Iris pigment epithelial cell (primary cell): Measurements from ENCODE around the gene ITPR2.

Source experiments
- DNase-seq: peaks from one replicate; pipeline ENCODE4 v3.0.0-alpha.2; 2011; ENCODE audit warnings: low read depth

Gene ITPR2

DNA sequence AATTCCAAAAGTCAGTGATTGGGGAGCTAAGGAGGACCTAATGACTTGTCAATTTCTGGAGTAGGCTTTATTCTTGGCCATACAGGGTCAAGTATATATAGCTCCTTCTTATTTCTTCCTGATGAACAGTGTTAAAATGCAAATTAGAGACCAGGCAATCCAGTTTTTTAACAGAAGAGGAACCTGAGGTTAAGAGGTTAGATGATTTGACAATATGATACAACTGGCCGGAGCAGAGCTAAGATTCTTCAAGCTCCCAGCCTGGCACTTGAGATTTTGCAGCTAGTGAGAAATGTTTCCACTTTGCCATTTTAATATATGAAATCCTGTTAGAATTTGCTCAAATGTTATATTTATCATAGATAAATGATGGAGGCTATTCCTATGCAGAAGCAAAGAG is 433.6 kb downstream of the ITPR2 start:
- DNase-seq = no peak

DNA sequence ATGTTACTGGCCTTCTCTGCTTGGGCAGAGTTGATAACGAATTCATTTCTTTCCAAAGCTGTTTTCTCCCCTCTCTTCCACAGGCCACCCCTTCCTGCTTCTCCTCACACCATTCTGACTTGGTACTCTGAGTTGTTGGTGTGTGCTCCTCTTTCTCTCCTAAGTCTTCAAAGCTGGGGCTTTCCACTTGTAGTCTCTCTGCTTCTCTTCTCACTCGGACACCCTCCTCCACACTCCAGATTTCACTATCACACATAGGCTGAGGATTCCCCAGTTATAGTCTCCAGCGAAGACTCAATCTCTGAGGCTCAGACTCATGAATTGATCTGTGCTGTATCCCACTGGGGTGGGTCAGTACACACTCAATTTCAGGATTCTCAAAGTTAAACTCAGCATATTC is 436.6 kb downstream of the ITPR2 start:
- no peak for DNase-seq

- DNase-seq = no peak
Measured at GRCh38 chr12:26389343-26389742, 443.7 kb downstream of the ITPR2 start.

DNA sequence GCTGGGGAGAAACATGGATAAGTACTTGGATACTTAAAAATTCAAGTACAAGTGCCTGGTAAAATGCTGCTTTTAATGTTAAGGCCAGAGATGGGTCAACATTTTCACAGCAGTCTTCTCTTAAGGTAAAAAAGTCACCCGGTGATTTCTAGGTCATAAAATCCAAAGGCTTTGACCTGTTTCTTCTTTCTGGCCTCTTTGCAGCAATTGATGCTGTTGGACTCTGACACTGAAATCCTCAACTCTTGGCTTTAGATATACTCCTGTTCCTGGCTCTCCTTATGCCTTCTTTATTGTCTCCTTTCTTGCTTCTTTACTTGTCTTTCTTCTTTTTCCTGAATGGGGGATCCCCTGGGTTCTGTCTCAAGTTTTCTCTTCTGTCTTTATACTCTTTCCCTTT is 448.5 kb downstream of the ITPR2 start:
- no peak for DNase-seq

- no peak for DNase-seq
Measured at GRCh38 chr12:26383041-26383440, 450.0 kb downstream of the ITPR2 start.

DNA sequence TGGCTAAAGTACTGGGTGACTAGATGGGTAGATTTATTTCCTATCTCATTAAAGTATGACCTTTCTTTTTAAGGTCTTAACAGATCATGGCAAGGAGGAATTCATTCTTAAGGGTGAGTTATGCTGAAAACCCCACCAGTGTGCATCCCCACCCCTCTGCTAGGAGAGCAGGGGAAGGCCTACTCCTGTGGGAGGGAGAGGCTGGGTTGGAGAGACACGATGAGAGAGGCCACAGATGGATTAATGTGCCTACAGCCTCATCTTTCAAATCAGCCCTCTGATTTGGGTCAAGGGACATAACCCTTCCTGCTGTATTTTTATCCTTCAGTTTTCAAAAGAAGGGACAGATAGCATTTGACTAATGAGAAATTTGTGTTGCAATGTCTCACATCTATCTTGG is 452.1 kb downstream of the ITPR2 start:
- no peak for DNase-seq

GRCh38 chr12:26379777-26380467 is 453.1 kb downstream of the ITPR2 start:
- DNase-seq = no peak

- DNase-seq = no peak
Measured at GRCh38 chr12:26378711-26379110, 454.3 kb downstream of the ITPR2 start.

DNA sequence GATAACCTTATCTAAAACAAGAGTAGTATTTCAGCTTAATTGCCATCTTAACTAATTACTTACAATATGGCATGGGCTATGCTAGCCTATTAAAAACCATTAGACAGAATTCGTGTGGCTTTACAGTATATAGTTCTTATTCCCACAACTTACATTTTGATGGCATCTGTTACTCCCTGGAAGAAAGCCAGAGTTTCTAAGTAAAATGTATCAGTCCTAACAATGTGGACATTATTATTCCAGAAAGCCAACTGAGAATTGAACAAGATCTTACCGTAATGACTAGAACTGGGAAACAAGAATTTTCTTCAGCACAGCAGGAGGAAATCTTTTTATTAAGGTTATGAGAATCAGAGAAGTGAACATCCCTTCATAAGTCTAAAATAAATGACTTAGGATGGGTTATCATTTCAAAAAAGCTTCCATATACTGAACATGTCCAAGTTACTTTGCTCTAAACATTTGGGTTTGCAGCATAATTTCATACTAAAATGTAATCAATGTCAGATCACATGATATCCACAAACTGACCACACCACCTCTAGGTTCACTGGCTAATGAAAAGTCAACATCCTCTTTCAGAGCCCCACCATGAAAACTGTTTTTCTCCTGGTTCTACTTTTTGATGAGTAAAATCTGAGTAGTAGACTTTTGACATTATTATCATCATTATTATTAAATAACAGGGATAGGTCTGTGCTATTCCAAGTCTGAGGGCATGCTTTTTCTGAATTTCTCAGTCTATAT is 457.9 kb downstream of the ITPR2 start:
- DNase-seq = peak; percentile 28

- peak; percentile 62 for DNase-seq
Measured at GRCh38 chr12:26373606-26374495, 459.1 kb downstream of the ITPR2 start.

- no peak for DNase-seq
Measured at GRCh38 chr12:26372866-26373265, 460.1 kb downstream of the ITPR2 start.

DNA sequence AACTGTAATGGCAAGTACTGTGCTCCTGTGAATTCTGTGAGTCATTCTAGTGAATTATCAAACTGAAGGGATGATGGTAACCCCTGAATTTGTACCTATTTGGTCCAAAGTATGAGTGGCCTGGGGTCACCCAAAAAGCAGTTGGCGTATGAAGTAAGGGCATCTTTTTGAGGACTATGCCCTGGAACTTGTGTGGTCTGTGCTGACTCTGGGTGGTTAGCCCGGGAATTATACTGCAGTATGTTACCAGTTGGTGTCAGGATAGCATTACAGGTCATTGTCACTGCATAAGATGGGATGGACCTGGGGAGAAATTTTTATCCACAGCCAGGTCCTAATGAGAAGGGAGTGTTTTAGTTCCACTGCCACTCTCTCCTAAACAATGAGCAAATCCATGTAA is 462.9 kb downstream of the ITPR2 start:
- DNase-seq = no peak

DNA sequence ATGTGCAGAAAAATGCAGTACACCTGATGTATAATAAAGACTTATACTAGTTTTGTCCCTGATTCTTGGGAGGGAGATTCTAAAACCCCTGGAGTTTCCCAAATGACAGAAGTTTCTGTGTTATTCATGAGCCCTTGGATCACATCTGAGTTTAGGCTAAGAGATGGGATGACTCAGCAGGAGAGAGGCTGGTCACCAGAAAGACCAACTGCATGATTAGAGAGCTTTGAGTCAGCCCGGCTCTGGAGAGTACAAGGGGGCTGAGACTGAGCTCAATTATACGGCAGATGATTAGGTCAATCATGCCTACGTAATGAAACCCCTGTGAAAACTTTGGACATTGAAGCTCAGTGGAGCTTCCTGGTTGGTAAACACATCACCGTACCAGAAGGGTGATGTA is 463.4 kb downstream of the ITPR2 start:
- peak; percentile 91 for DNase-seq

GRCh38 chr12:26367991-26368730 is 464.8 kb downstream of the ITPR2 start:
- DNase-seq = no peak

GRCh38 chr12:26361964-26362363 is 471.0 kb downstream of the ITPR2 start:
- DNase-seq = no peak

GRCh38 chr12:26360062-26360461 is 472.9 kb downstream of the ITPR2 start:
- DNase-seq = no peak

- DNase-seq = no peak
Measured at GRCh38 chr12:26359576-26359975, 473.4 kb downstream of the ITPR2 start.

DNA sequence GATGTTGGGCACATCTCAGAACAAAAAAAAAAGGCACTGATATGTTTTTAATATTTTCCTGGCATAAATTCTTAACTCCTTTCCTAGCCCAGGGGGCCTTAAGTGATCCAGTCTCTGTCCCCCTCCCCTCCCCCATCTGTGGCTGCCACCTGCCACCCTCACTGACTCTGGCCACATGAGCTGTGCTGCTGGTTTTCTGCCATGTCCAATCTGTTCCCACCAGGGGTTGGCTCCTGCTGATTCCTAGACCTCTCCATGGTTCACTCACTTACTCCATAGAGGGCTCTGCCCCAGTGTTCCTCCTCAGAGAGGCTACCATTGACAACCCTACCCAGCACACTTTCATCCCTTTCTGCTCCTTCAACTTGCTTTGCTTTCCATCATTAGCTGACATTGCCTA is 474.3 kb downstream of the ITPR2 start:
- no peak for DNase-seq

- no peak for DNase-seq
Measured at GRCh38 chr12:26347300-26347699, 485.7 kb downstream of the ITPR2 start.

GRCh38 chr12:26346736-26347135 is 486.3 kb downstream of the ITPR2 start:
- peak; percentile 69 for DNase-seq

GRCh38 chr12:26345471-26346003 is 487.5 kb downstream of the ITPR2 start:
- peak; percentile 46 for DNase-seq

- no peak for DNase-seq
Measured at GRCh38 chr12:26341491-26341890, 491.5 kb downstream of the ITPR2 start.
